Mesendoderm (in vitro differentiated cells): Measurements from ENCODE around the gene ZNF433.
"Not testable (repeated sequence)": the region's sequence is repeated elsewhere in the genome, so short reads cannot be mapped to it uniquely, and the experiment has no call there.

Experiments used
- DNase-seq: peaks from one replicate; pipeline ENCODE4 v3.0.0; 2013
- H2AK5ac ChIP-seq: 2 replicates; pipeline ENCODE4 v1.6.1; 2013; ENCODE audit warnings: low read length, inconsistent platforms
- H2BK120ac ChIP-seq: 2 replicates; pipeline ENCODE4 v1.6.1; 2013; ENCODE audit warnings: low read depth, mild to moderate bottlenecking, low read length, moderate library complexity, mixed read lengths
- H2BK15ac ChIP-seq: replicated peaks from 2 replicates; pipeline ENCODE4 v1.6.1; 2013; ENCODE audit warnings: low read depth, mild to moderate bottlenecking, moderate library complexity
- H2BK5ac ChIP-seq: 2 replicates; pipeline ENCODE4 v1.6.1; 2013; ENCODE audit warnings: low read length, inconsistent platforms
- H3K18ac ChIP-seq: 2 replicates; pipeline ENCODE4 v1.6.1; 2013; ENCODE audit warnings: mild to moderate bottlenecking, low read length, mixed read lengths
- H3K23ac ChIP-seq: one replicate; pipeline ENCODE4 v1.6.1; 2013; ENCODE audit warnings: low read length
- H3K27ac ChIP-seq: 2 replicates; pipeline ENCODE4 v1.5.1; 2013; ENCODE audit warnings: low read depth, mild to moderate bottlenecking, inconsistent platforms, low read length, moderate library complexity
- H3K27me3 ChIP-seq: 2 replicates; pipeline ENCODE4 v1.6.1; 2013; ENCODE audit warnings: low read length, control low read depth, mild to moderate bottlenecking, inconsistent platforms; ENCODE audit not compliant: insufficient read depth, poor library complexity
- H3K36me3 ChIP-seq: 2 replicates; pipeline ENCODE4 v1.6.1; 2013; ENCODE audit warnings: low read length, inconsistent platforms; ENCODE audit not compliant: control insufficient read depth, insufficient read depth
- H3K4ac ChIP-seq: one replicate; pipeline ENCODE4 v1.6.1; 2013; ENCODE audit warnings: low read depth, mild to moderate bottlenecking, low read length, moderate library complexity
- H3K4me1 ChIP-seq: 2 replicates; pipeline ENCODE4 v1.6.1; 2013; ENCODE audit warnings: low read depth, low read length, inconsistent platforms; ENCODE audit not compliant: control insufficient read depth
- H3K4me2 ChIP-seq: 2 replicates; pipeline ENCODE4 v1.6.1; 2013; ENCODE audit warnings: low read length
- H3K4me3 ChIP-seq: 2 replicates; pipeline ENCODE4 v1.5.1; 2013; ENCODE audit warnings: mild to moderate bottlenecking, low read length
- H3K56ac ChIP-seq: one replicate; pipeline ENCODE4 v1.6.1; 2013; ENCODE audit warnings: low read length
- H3K79me1 ChIP-seq: 2 replicates; pipeline ENCODE4 v1.6.1; 2013; ENCODE audit warnings: low read length, inconsistent platforms
- H3K79me2 ChIP-seq: 2 replicates; pipeline ENCODE4 v1.6.1; 2013; ENCODE audit warnings: mild to moderate bottlenecking, low read length; ENCODE audit not compliant: control insufficient read depth, insufficient read depth
- H3K9ac ChIP-seq: 2 replicates; pipeline ENCODE4 v1.6.1; 2013; ENCODE audit warnings: low read length, inconsistent platforms
- H4K5ac ChIP-seq: one replicate; pipeline ENCODE4 v1.6.1; 2013; ENCODE audit warnings: low read length
- H4K8ac ChIP-seq: one replicate; pipeline ENCODE4 v1.6.1; 2013; ENCODE audit warnings: low read depth, mild to moderate bottlenecking, control low read depth, low read length, moderate library complexity
- WGBS: extraction: QIAGEN DNeasy Blood & Tissue Kit; methylation state at CpG from one replicate; pipeline ENCODE4 v1.1.7; 2013; ENCODE audit warnings: low lambda C conversion rate, missing lambda C conversion rate; ENCODE audit not compliant: insufficient coverage; ENCODE audit errors: extremely low coverage; 5-methylcytosine and 5-hydroxymethylcytosine counted together

ZNF433 gene

GRCh38 chr19:12015015-12015752 lies 20.3 kb downstream of the ZNF433 start:
- Histone ChIP-seq H3K79me1 (no peaks in the 10 kb centered on the region), H4K5ac (no peak overlapping the region), H3K4ac (no peak overlapping the region), H3K4me1 (no peaks in the 10 kb centered on the region), H2AK5ac (no peak overlapping the region), H2BK120ac (no peak overlapping the region), H3K4me2 (no peak overlapping the region), H3K18ac (no peak overlapping the region), H4K8ac (no peak overlapping the region), H3K56ac (no peak overlapping the region), H3K4me3 (peak overlapping the region; percentile 9), H3K9ac (no peak overlapping the region), H3K79me2 (no peaks in the 10 kb centered on the region), H3K27ac (no peak overlapping the region), H3K27me3 (no peaks in the 10 kb centered on the region), H3K23ac (no peak overlapping the region), H2BK5ac (no peak overlapping the region), H2BK15ac (no peak overlapping the region), H3K36me3 (peaks cover 13% of the 10 kb centered on the region)
- no CpG with 5 or more reads among the region's 9 CpGs for WGBS
- peak; percentile 11 for DNase-seq

DNA sequence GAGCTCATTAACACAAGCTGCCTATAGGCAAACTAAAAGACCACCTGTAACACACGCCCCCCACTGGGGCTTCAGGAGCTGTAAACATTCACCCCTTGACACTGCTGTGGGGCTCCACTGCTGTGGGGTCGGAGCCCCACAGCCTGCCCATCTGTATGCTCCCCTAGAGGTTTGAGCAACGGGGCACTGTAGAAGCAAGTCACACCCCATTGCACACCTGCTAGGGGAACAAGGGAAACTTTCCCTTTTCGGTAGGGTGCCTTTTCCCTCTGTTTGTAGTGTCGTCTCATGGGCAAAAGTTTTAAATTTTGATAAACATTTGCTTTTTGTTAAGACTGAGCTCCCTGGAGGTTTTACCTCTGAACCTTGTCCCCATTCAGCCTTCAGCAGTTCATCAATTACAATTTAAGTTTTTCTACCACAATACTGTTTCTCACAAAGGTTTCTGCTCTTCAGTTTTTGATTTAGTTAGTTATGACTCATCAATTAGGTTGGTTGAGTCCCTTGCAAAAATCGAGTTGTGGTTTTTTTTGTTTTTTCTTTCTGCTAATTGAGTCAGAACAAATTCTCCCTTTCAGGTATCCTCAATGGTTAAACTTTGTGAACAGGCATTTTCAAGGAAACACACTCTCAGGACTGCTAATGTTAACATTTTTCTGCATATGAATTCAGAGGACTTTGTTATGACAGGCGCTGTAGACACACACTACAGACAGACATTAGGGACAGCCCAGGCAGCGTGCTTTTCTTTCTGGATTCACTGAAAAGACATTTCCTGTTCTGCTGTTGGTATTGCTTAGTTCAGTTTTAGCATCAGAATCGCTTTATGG lies 35.1 kb downstream of the ZNF433 start:
- no peak overlapping the region for H2BK120ac ChIP-seq
- no peak overlapping the region for H3K27ac ChIP-seq
- H2BK15ac ChIP-seq = no peak overlapping the region
- no peak overlapping the region for H3K23ac ChIP-seq
- peaks cover 11% of the 10 kb centered on the region for H3K79me2 ChIP-seq
- no peak overlapping the region for H3K4me3 ChIP-seq
- no peak overlapping the region for H4K5ac ChIP-seq
- H3K4ac ChIP-seq = no peak overlapping the region
- no peaks in the 10 kb centered on the region for H3K27me3 ChIP-seq
- no peak overlapping the region for H4K8ac ChIP-seq
- no peaks in the 10 kb centered on the region for H3K36me3 ChIP-seq
- no peak overlapping the region for H3K9ac ChIP-seq
- H3K79me1 ChIP-seq = peaks cover 2% of the 10 kb centered on the region
- H3K4me2 ChIP-seq = no peak overlapping the region
- no peak for DNase-seq
- no peak overlapping the region for H2BK5ac ChIP-seq
- no peaks in the 10 kb centered on the region for H3K4me1 ChIP-seq
- no CpG with 5 or more reads among the region's 9 CpGs for WGBS
- H3K56ac ChIP-seq = no peak overlapping the region
- H3K18ac ChIP-seq = no peak overlapping the region
- no peak overlapping the region for H2AK5ac ChIP-seq

DNA sequence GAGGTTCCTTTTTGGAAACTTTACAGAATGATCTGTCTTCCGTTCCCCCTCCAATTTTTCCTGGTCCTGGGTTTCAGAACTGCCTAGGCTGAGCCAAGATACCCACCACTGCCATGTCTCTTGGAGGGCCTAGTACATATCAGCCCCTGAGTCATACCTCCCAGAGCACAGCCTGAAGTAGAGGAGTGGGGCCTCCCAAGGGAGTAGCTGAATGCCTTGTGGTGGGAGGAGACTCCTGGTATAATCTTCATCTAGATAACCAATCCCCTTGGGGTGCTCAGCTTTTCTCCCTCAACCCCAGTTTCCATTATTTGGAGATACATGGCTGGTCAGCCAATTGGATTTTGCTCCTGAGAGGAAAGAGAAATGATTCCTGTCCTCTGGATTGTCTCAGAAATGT lies 40.3 kb downstream of the ZNF433 start:
- Histone ChIP-seq H3K18ac (no peak overlapping the region), H2BK120ac (no peak overlapping the region), H3K79me2 (peaks cover 18% of the 10 kb centered on the region), H3K27ac (no peak overlapping the region), H4K8ac (no peak overlapping the region), H3K4me1 (peaks cover 3% of the 10 kb centered on the region), H3K36me3 (no peaks in the 10 kb centered on the region), H3K79me1 (peaks cover 7% of the 10 kb centered on the region), H3K23ac (no peak overlapping the region), H2AK5ac (no peak overlapping the region), H4K5ac (no peak overlapping the region), H2BK5ac (no peak overlapping the region), H3K9ac (no peak overlapping the region), H3K27me3 (no peaks in the 10 kb centered on the region), H3K4ac (no peak overlapping the region), H3K56ac (peak overlapping the region; percentile 2), H2BK15ac (no peak overlapping the region), H3K4me3 (no peak overlapping the region), H3K4me2 (no peak overlapping the region)
- DNase-seq = peak; percentile 79
- WGBS = no CpG with 5 or more reads among the region's 1 CpG

- not testable (repeated sequence) for H2BK5ac ChIP-seq, H3K4me2 ChIP-seq, H3K9ac ChIP-seq, H3K27ac ChIP-seq, H4K8ac ChIP-seq, H3K4me3 ChIP-seq, H3K36me3 ChIP-seq, H3K4me1 ChIP-seq, H2BK15ac ChIP-seq, H3K18ac ChIP-seq, DNase-seq, H3K56ac ChIP-seq, H3K27me3 ChIP-seq, H2BK120ac ChIP-seq, H4K5ac ChIP-seq, H3K23ac ChIP-seq, H2AK5ac ChIP-seq, H3K4ac ChIP-seq
- Histone ChIP-seq H3K79me2 (peaks cover 17% of the 10 kb centered on the region), H3K79me1 (peaks cover 12% of the 10 kb centered on the region)
- WGBS = no CpG with 5 or more reads among the region's 4 CpGs
These were observed 43.6 kb downstream of the ZNF433 start for GRCh38 chr19:11991921-11992320.

GRCh38 chr19:11989112-11989456 lies 46.4 kb downstream of the ZNF433 start:
- no peak overlapping the region for H3K27ac ChIP-seq
- H3K36me3 ChIP-seq = no peaks in the 10 kb centered on the region
- H4K8ac ChIP-seq = no peak overlapping the region
- no peak overlapping the region for H2BK120ac ChIP-seq
- H3K56ac ChIP-seq = no peak overlapping the region
- no peak for DNase-seq
- H3K4me3 ChIP-seq = no peak overlapping the region
- H2BK15ac ChIP-seq = no peak overlapping the region
- H2BK5ac ChIP-seq = no peak overlapping the region
- no peak overlapping the region for H3K4me2 ChIP-seq
- no CpG with 5 or more reads among the region's 9 CpGs for WGBS
- H4K5ac ChIP-seq = no peak overlapping the region
- H3K4me1 ChIP-seq = no peaks in the 10 kb centered on the region
- H3K18ac ChIP-seq = no peak overlapping the region
- H3K27me3 ChIP-seq = no peaks in the 10 kb centered on the region
- H3K79me1 ChIP-seq = peaks cover 12% of the 10 kb centered on the region
- no peak overlapping the region for H3K4ac ChIP-seq
- H3K79me2 ChIP-seq = peaks cover 13% of the 10 kb centered on the region
- no peak overlapping the region for H3K9ac ChIP-seq
- no peak overlapping the region for H3K23ac ChIP-seq
- H2AK5ac ChIP-seq = no peak overlapping the region
